ENCODE measurements around the gene SYT2. TPM values are rescaled to one million over a fixed set of nuclear protein-coding genes. Genes with fewer than 3 reads are reported as not detected.

The SYT2 gene
- total and polyA plus RNA-seq, 10 of the 15 experiments (the other 5 are each of a cell fraction or from before 2014, with no cell fraction given), result not detected

DNA sequence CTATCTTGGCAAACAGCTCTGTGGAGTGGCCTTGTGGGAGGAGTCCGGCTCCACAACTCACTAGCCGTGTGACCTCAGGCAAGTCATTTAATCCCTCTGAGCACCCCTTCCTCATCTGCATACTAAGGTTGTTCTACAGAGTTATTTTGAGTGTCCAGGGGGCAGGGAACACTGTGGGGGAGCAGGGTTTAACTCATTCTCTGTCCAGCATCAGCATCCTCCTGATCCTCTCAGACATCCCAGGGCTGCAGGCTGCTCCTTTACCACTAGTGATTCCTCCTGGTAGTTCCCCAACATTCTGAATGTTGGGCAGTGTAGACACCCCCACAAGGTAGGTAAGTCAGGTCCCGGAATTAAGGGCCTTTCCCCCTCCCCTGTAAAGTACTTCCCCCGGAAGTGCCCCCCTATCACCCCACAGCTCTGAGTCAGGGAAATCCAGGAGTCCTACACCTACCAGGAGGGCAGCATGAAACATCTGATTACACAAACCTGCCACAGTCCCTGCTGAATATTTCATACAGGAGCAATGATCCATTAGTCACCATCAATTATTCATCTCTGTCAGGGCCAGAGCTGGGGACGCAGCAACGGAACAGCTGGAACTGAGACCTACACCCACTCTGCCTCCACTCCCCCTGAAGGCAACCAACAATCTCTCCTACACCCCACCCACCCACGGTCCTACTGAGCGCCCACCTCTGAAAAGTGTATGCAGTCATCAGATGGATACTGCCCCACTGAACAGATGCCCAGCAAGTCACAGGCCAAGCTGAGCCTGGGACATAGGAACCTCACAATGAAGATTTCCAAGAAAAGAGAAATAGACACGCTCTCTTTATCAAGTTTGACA lies 20.5 kb downstream of the SYT2 start:
- intact Hi-C loops (cut with micrococcal nuclease; ENCODE audit: unreplicated experiment), result no loop called here
- Histone ChIP-seq H4K20me1 (ENCODE audit: control insufficient read depth, insufficient read depth) (no peaks in the 10 kb centered on the region), H3K4me3 (no peak overlapping the region), H3K27me3 (replicated peaks in 1 of 2; ENCODE audit: control insufficient read depth in 2 of 2, insufficient read depth in 2 of 2, low read length in 1 of 2) (peaks cover 0 to 4% of the 10 kb centered on the region in 2 experiments; a peak in 3 of 4 replicates), H3K79me2 (ENCODE audit: control insufficient read depth, insufficient read depth, low read length) (no peaks in the 10 kb centered on the region), H3K4me2 (ENCODE audit: control insufficient read depth, insufficient read depth) (no peak overlapping the region), H2AFZ (ENCODE audit: control insufficient read depth, low read depth, low read length) (no peak overlapping the region), H3K27ac (ENCODE audit: control insufficient read depth, insufficient read depth) (no peak overlapping the region), H3K36me3 (ENCODE audit: control insufficient read depth in 2 of 2, insufficient read depth in 2 of 2, low read length in 1 of 2) (no peaks in the 10 kb centered on the region), H3K4me1 (ENCODE audit: control insufficient read depth, insufficient read depth, low read length) (no peaks in the 10 kb centered on the region), H3K9ac (ENCODE audit: control insufficient read depth, insufficient read depth, low read length) (no peak overlapping the region), H3K9me3 (replicated peaks; ENCODE audit: control insufficient read depth, insufficient read depth, low read length) (no peaks in the 10 kb centered on the region)
- BruUV-seq (replicated peaks), result no TSS peak
- RAD21 ChIA-PET (ENCODE audit: unreplicated experiment), result no interaction called here
- in situ Hi-C loops (cut with MboI), result no loop called here
- ATAC-seq (no peak), DNase-seq (ENCODE audit: low read depth, low spot score) (no peak), FAIRE-seq (no peak)
- SMC1A ChIA-PET (ENCODE audit: uncharacterized antibody, unreplicated experiment), result interaction anchor here (0.6 kb wide), 1 partner anchor 1206 kb away, joined by 3 read pairs; no protein-coding TSS in a partner anchor
- CTCF ChIA-PET, result interaction anchor here (0.6 kb wide), 1 partner anchor 407 kb away, joined by 3 read pairs; no protein-coding TSS in a partner anchor
- WGBS (ENCODE audit: insufficient coverage, insufficient replicate concordance, low lambda C conversion rate, missing lambda C conversion rate), result 24% methylated on average over 9 of the region's 9 CpGs
- POLR2A ChIA-PET, result no interaction called here
- TF ChIP-seq, protein P1, sequence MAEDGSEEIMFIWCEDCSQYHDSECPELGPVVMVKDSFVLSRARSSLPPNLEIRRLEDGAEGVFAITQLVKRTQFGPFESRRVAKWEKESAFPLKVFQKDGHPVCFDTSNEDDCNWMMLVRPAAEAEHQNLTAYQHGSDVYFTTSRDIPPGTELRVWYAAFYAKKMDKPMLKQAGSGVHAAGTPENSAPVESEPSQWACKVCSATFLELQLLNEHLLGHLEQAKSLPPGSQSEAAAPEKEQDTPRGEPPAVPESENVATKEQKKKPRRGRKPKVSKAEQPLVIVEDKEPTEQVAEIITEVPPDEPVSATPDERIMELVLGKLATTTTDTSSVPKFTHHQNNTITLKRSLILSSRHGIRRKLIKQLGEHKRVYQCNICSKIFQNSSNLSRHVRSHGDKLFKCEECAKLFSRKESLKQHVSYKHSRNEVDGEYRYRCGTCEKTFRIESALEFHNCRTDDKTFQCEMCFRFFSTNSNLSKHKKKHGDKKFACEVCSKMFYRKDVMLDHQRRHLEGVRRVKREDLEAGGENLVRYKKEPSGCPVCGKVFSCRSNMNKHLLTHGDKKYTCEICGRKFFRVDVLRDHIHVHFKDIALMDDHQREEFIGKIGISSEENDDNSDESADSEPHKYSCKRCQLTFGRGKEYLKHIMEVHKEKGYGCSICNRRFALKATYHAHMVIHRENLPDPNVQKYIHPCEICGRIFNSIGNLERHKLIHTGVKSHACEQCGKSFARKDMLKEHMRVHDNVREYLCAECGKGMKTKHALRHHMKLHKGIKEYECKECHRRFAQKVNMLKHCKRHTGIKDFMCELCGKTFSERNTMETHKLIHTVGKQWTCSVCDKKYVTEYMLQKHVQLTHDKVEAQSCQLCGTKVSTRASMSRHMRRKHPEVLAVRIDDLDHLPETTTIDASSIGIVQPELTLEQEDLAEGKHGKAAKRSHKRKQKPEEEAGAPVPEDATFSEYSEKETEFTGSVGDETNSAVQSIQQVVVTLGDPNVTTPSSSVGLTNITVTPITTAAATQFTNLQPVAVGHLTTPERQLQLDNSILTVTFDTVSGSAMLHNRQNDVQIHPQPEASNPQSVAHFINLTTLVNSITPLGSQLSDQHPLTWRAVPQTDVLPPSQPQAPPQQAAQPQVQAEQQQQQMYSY (CRISPR knock-in tag; IDR thresholded peaks at IDR 0.05), result no peak
- TF ChIP-seq JUNB (IDR thresholded peaks at IDR 0.05) (no peak), HDAC6 (IDR thresholded peaks at IDR 0.05; ENCODE audit: unreplicated experiment) (no peak), RCOR1 (conservative IDR thresholded peaks at IDR 0.05; ENCODE audit: low read depth, low read length) (no peak), LARP7 (IDR thresholded peaks at IDR 0.05) (no peak), RELB (IDR thresholded peaks at IDR 0.05; ENCODE audit: low read depth) (no peak)
